Gastrocnemius medialis (tissue), 4 donors: ENCODE data around the gene CAMTA1. TPM values are rescaled to one million over a fixed set of nuclear protein-coding genes. Genes with fewer than 3 reads are reported as not detected.

Experiments used
- ATAC-seq, 2 donors: fragments of 150-250 bp; one replicate each; pipeline ENCODE4 v1.9.1; 2016
- DNase-seq, 2 donors: peaks; one replicate each; pipeline ENCODE4 v3.0.0-alpha.2; 2019
- H3K27ac ChIP-seq, 4 donors: fragments of 200-600 bp; sonication (generic); 1 replicate in 1 of 4; 2 replicates in 3 of 4; pipeline ENCODE4 v1.5.1; 2016 to 2018; ENCODE audit warnings: mild to moderate bottlenecking in 2 of 4, moderate library complexity in 1 of 4
- H3K27me3 ChIP-seq, 3 donors: fragments of 200-600 bp; sonication (generic) in 2 of 3; 1 replicate in 1 of 3; 2 replicates in 2 of 3; pipeline versions ENCODE4 v1.5.1 to v1.6.0; 2016 to 2019; ENCODE audit warnings: mild to moderate bottlenecking in 1 of 3, moderate library complexity in 1 of 3
- H3K36me3 ChIP-seq, 2 donors: fragments of 200-600 bp; sonication (generic) in 1 of 2; one replicate each; pipeline ENCODE4 v1.5.1; 2017 to 2018
- H3K4me1 ChIP-seq, 2 donors: fragments of 200-600 bp; sonication (generic) in 1 of 2; one replicate each; pipeline ENCODE4 v1.5.1; 2016 to 2017; ENCODE audit warnings: mild to moderate bottlenecking in 2 of 2
- H3K4me3 ChIP-seq, 4 donors: fragments of 200-600 bp; sonication (generic) in 3 of 4; 1 replicate in 1 of 4; 2 replicates in 3 of 4; pipeline ENCODE4 v1.5.1; 2016 to 2019; ENCODE audit warnings: mild to moderate bottlenecking in 2 of 4
- H3K9me3 ChIP-seq, 3 donors: fragments of 200-600 bp; sonication (generic) in 2 of 3; 1 replicate in 1 of 3; 2 replicates in 2 of 3; pipeline ENCODE4 v1.5.1; 2016 to 2019
- CTCF ChIP-seq, 5 experiments: fragments of 450-650 bp in 3 of 5; fragments of 200-600 bp in 2 of 5; sonication (generic) in 2 of 5; IDR thresholded peaks in 4 of 5; conservative IDR thresholded peaks in 1 of 5; 1 replicate in 4 of 5; 2 replicates in 1 of 5; pipeline ENCODE4 v1.5.1; 2016 to 2019; ENCODE audit warnings: antibody characterized with exemption in 5 of 5, mild to moderate bottlenecking in 3 of 5, moderate library complexity in 3 of 5
- POLR2A ChIP-seq, 2 donors: fragments of 450-650 bp; IDR thresholded peaks; one replicate each; pipeline ENCODE4 v1.6.1; 2017; ENCODE audit warnings: antibody characterized with exemption in 2 of 2, mild to moderate bottlenecking in 2 of 2, moderate library complexity in 2 of 2
- in situ Hi-C, 4 donors: fragments of 200-750 bp; cut with MboI; loops; one replicate each; pipeline versions ENCODE4 v1.15.0 to v1.8.0; 2017; ENCODE audit warnings: low sequenced_read_pairs in 4 of 4
- intact Hi-C: fragments of 100-400 bp; cut with DNase I; formaldehyde crosslinking; loops from one replicate; pipeline ENCODE4 v1.15.1; 2023; ENCODE audit warnings: low total_unique reads
- total RNA-seq, 4 donors: library from RNA; depleted of rRNA; stranded (reverse); fragments of >200 nt; gene quantifications; one replicate each; pipeline versions ENCODE4 v1.1.0 to v1.2.3, GENCODE V29; 2016

The CAMTA1 gene
- total RNA-seq, 4 donors from 2014 or later = 60.5 to 113 (median 70.4) TPM

GRCh38 chr1:7638078-7638477 lies 852.8 kb downstream of the CAMTA1 start:
- no peaks in the 10 kb centered on the region for H3K36me3 ChIP-seq
- no peak overlapping the region for H3K27ac ChIP-seq
- TF ChIP-seq CTCF (IDR thresholded peaks at IDR 0.05 in 4 of 5, conservative IDR thresholded peaks at IDR 0.05 in 1 of 5) (no peak), POLR2A (IDR thresholded peaks at IDR 0.05) (no peak)
- H3K27me3 ChIP-seq = peaks cover 0 to 5% (median 2%) of the 10 kb centered on the region in 3 donors
- DNase-seq = no peak
- H3K4me1 ChIP-seq = no peaks in the 10 kb centered on the region
- in situ Hi-C loops (loop anchor here (10.0 to 25.0 kb wide), 5 partner anchors 576 to 926 kb away; partner anchors contain the start of gene DNAJC11 (in 1 of the 4)), intact Hi-C loops (no loop called here)
- ATAC-seq = no peak
- H3K9me3 ChIP-seq = no peaks in the 10 kb centered on the region
- H3K4me3 ChIP-seq = no peak overlapping the region

- Histone ChIP-seq H3K9me3 (no peaks in the 10 kb centered on the region), H3K27me3 (no peaks in the 10 kb centered on the region), H3K36me3 (no peaks in the 10 kb centered on the region), H3K4me3 (no peak overlapping the region), H3K4me1 (no peaks in the 10 kb centered on the region), H3K27ac (no peak overlapping the region)
- no peak for TF ChIP-seq POLR2A (IDR thresholded peaks at IDR 0.05)
- no peak for TF ChIP-seq CTCF (IDR thresholded peaks at IDR 0.05 in 4 of 5, conservative IDR thresholded peaks at IDR 0.05 in 1 of 5)
- in situ Hi-C loops = loop anchor here (10.0 to 25.0 kb wide), 7 partner anchors 415 to 927 kb away; partner anchors contain the start of gene DNAJC11 (in 1 of the 4)
- no peak for ATAC-seq
- no peak for DNase-seq
- intact Hi-C loops = loop anchor here (10.0 kb wide), 1 partner anchor 935 kb away; the partner anchor contains the start of gene DNAJC11
These were observed 854.3 kb downstream of the CAMTA1 start for GRCh38 chr1:7639435-7640131.

- ATAC-seq (no peak), DNase-seq (no peak)
- TF ChIP-seq POLR2A (IDR thresholded peaks at IDR 0.05) (no peak), CTCF (IDR thresholded peaks at IDR 0.05 in 4 of 5, conservative IDR thresholded peaks at IDR 0.05 in 1 of 5) (no peak)
- Histone ChIP-seq H3K4me3 (no peak overlapping the region), H3K4me1 (peaks cover under 1 to 5% of the 10 kb centered on the region in 2 donors), H3K27me3 (no peaks in the 10 kb centered on the region), H3K36me3 (no peaks in the 10 kb centered on the region), H3K9me3 (no peaks in the 10 kb centered on the region), H3K27ac (no peak overlapping the region)
- in situ Hi-C loops (loop anchor here (10.0 to 25.0 kb wide), 7 partner anchors 416 to 928 kb away; partner anchors contain the start of gene DNAJC11 (in 1 of the 4)), intact Hi-C loops (loop anchor here (10.0 kb wide), 1 partner anchor 936 kb away; the partner anchor contains the start of gene DNAJC11)
These were observed 855.1 kb downstream of the CAMTA1 start for GRCh38 chr1:7640350-7640749.

- no peak for DNase-seq
- intact Hi-C loops (loop anchor here (10.0 kb wide), 1 partner anchor 936 kb away; the partner anchor contains the start of gene DNAJC11), in situ Hi-C loops (loop anchor here (10.0 to 25.0 kb wide), 7 partner anchors 416 to 929 kb away; partner anchors contain the start of gene DNAJC11 (in 1 of the 4))
- H3K36me3 ChIP-seq = no peaks in the 10 kb centered on the region
- no peak for ATAC-seq
- H3K27me3 ChIP-seq = no peaks in the 10 kb centered on the region
- TF ChIP-seq POLR2A (IDR thresholded peaks at IDR 0.05) = no peak
- TF ChIP-seq CTCF (IDR thresholded peaks at IDR 0.05 in 4 of 5, conservative IDR thresholded peaks at IDR 0.05 in 1 of 5) = no peak
- H3K4me1 ChIP-seq = peaks cover 6 to 11% of the 10 kb centered on the region in 2 donors
- no peaks in the 10 kb centered on the region for H3K9me3 ChIP-seq
- H3K27ac ChIP-seq = no peak overlapping the region
- H3K4me3 ChIP-seq = no peak overlapping the region
These were observed 855.8 kb downstream of the CAMTA1 start for GRCh38 chr1:7640920-7641585.
